Duodenal mucosa (tissue), 2 donors: Measurements from ENCODE around the gene RIN2.

ENCODE experiments used
- H3K27ac ChIP-seq: one replicate; pipeline ENCODE4 v1.7.0; 2013; ENCODE audit warnings: low read depth, low read length
- H3K27me3 ChIP-seq, 2 donors: one replicate each; pipeline ENCODE4 v1.7.0; 2013; ENCODE audit warnings: low read length in 2 of 2, control low read depth in 1 of 2; ENCODE audit not compliant: insufficient read depth in 2 of 2, control insufficient read depth in 1 of 2
- H3K36me3 ChIP-seq, 2 donors: one replicate each; pipeline ENCODE4 v1.7.0; 2013; ENCODE audit warnings: low read length in 2 of 2, control low read depth in 1 of 2; ENCODE audit not compliant: insufficient read depth in 2 of 2, control insufficient read depth in 1 of 2
- H3K4me1 ChIP-seq, 2 donors: one replicate each; pipeline ENCODE4 v1.7.0; 2013; ENCODE audit warnings: low read length in 2 of 2, control low read depth in 1 of 2; ENCODE audit not compliant: insufficient read depth in 2 of 2, control insufficient read depth in 1 of 2
- H3K4me3 ChIP-seq, 2 donors: one replicate each; pipeline ENCODE4 v1.7.0; 2013; ENCODE audit warnings: low read length in 2 of 2, low read depth in 1 of 2
- H3K9ac ChIP-seq, 2 donors: one replicate each; pipeline ENCODE4 v1.7.0; 2013; ENCODE audit warnings: low read length in 2 of 2, low read depth in 1 of 2
- H3K9me3 ChIP-seq, 2 donors: one replicate each; pipeline ENCODE4 v1.7.0; 2013; ENCODE audit warnings: low read length in 2 of 2, control low read depth in 1 of 2; ENCODE audit not compliant: control insufficient read depth in 1 of 2

RIN2 gene

DNA sequence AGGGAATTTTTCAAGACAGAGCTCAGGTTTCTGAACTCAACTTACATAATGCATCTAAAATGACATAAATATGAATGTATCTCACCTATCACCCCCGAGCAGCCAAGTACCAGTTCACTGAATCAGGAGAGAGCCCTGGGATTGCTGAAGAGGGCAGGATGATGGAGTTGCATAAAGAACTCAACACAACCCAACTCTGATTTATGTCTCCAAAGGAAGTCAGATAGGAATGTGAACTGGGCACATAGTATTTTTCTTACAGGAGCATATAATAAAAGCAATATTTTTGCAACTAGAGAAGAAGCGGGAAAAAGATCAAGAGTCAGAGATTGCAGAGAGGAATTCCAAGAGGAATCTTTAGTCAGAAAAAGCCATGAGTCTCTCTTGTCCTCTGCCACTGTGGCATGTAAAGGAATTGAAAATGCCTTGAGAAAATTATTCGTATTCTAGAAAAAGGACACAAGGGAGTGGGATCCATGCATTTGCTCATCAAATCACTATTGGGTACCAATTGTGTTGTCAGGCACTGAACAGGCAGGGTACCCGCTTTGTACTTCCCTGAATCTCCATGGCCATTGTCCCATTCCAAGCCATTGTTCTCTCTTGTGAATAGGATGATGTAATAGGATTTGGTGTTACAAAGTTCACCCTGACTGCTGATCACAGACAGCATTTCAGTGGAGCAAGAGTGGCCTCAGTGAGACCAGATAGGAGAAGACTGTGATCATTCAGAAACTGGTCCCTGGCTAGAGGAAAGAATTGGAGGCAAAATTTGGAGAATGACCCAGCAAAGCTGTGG, 16.3 kb downstream of the RIN2 start:
- no peaks in the 10 kb centered on the region for H3K9me3 ChIP-seq
- H3K4me1 ChIP-seq = peaks cover 11 to 18% of the 10 kb centered on the region in 2 donors
- H3K36me3 ChIP-seq = peaks cover 0 to 7% of the 10 kb centered on the region in 2 donors
- no peak overlapping the region for H3K9ac ChIP-seq
- H3K4me3 ChIP-seq = no peak overlapping the region
- H3K27ac ChIP-seq = no peak overlapping the region
- no peaks in the 10 kb centered on the region for H3K27me3 ChIP-seq

DNA sequence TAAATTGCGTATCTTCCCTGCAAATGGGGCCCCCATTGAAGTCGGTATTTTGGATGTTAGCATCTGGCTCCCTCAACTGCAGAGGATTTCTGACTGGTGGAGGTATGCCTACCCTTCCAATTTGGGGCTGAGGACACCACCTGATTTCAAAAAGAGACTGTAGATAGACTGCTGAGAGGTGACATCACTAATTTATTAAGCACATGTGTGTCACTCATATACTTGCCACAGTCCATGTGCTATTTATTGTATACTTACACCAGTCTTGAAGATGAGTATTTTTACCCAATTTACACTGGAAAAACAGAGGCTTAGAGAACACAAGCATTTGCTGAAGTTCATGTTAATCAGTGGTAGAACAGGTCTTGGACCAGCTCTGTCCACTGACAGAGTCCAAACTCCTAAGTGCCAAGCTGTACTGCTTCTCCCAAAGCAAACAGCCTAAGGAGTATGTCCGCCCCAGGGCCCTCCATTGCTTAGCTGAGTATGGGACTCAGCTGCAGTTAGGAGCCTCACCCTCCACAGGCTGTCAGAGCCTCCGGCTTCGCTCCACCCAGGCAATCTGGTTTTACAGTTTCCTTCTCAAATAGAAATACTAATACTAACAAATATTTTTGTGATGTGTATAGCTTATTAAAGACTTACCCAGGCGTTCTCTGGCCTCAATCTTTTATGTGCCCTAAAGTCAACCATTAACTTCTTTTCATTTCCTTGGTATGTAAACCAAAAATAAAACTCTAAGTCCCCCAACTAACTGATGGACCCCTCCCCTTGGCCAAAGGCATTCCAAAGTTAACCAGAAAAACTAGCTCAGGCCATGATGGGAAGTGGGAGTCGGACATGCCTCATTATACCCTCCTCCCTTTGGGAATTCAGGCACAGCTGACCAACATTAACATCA, 17.5 kb downstream of the RIN2 start:
- H3K9me3 ChIP-seq = no peaks in the 10 kb centered on the region
- H3K36me3 ChIP-seq = peaks cover 0 to 4% of the 10 kb centered on the region in 2 donors
- peaks cover 11 to 18% of the 10 kb centered on the region in 2 donors for H3K4me1 ChIP-seq
- no peak overlapping the region for H3K4me3 ChIP-seq
- H3K27me3 ChIP-seq = no peaks in the 10 kb centered on the region
- no peak overlapping the region for H3K9ac ChIP-seq
- H3K27ac ChIP-seq = no peak overlapping the region

DNA sequence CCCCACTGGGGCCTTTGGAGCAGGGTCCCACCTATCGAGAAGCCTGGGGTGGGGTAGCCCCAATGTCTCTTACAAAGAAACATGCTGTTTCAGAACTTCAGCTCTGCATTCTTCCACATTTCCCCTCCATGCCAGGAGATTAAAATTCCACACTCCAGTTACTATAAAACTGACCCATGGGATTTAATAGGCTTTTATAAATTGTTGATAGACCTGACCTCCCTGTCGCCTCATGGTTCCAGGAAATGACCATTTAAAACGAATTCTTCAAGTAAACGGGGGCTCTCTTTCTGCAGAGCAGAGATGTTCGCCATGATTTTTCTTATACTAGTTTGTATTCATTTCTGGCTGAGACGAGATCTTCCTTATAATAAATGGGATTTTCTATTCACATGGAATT, 19.3 kb downstream of the RIN2 start:
- Histone ChIP-seq H3K27me3 (no peaks in the 10 kb centered on the region), H3K4me3 (no peak overlapping the region), H3K4me1 (peaks cover 11 to 18% of the 10 kb centered on the region in 2 donors), H3K27ac (no peak overlapping the region), H3K9me3 (no peaks in the 10 kb centered on the region), H3K36me3 (no peaks in the 10 kb centered on the region), H3K9ac (no peak overlapping the region)

- Histone ChIP-seq H3K9ac (no peak overlapping the region), H3K36me3 (no peaks in the 10 kb centered on the region), H3K9me3 (no peaks in the 10 kb centered on the region), H3K4me1 (peaks cover 11 to 18% of the 10 kb centered on the region in 2 donors), H3K27ac (no peak overlapping the region), H3K4me3 (no peak overlapping the region), H3K27me3 (no peaks in the 10 kb centered on the region)
Observed at GRCh38 chr20:19777981-19778380, 19.9 kb downstream of the RIN2 start.

GRCh38 chr20:19778404-19778803, 20.3 kb downstream of the RIN2 start:
- no peak overlapping the region for H3K27ac ChIP-seq
- peaks cover 11 to 18% of the 10 kb centered on the region in 2 donors for H3K4me1 ChIP-seq
- H3K4me3 ChIP-seq = no peak overlapping the region
- H3K9ac ChIP-seq = no peak overlapping the region
- no peaks in the 10 kb centered on the region for H3K27me3 ChIP-seq
- no peaks in the 10 kb centered on the region for H3K9me3 ChIP-seq
- H3K36me3 ChIP-seq = no peaks in the 10 kb centered on the region

DNA sequence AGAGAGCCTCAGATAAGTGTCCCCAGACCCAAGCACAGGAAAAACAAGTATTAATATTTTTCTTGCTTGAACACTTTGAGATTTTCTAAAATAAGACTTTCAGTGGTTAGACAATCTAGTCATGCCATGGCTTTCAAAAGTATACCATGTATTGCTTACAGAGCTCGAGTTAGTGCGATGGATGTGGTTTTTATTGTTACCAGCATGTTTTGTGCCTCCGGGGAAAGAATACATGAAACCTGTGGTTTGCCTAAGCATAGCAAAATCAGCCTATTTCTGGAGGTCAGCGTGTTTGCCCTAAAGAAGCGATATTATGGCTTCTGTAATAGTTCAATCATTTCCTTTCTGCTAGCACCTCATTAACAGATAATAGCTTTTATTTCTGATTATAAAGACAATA, 21.6 kb downstream of the RIN2 start:
- Histone ChIP-seq H3K4me3 (no peak overlapping the region), H3K9ac (no peak overlapping the region), H3K27ac (no peak overlapping the region), H3K36me3 (no peaks in the 10 kb centered on the region), H3K4me1 (peaks cover 14 to 21% of the 10 kb centered on the region in 2 donors), H3K9me3 (no peaks in the 10 kb centered on the region), H3K27me3 (no peaks in the 10 kb centered on the region)

DNA sequence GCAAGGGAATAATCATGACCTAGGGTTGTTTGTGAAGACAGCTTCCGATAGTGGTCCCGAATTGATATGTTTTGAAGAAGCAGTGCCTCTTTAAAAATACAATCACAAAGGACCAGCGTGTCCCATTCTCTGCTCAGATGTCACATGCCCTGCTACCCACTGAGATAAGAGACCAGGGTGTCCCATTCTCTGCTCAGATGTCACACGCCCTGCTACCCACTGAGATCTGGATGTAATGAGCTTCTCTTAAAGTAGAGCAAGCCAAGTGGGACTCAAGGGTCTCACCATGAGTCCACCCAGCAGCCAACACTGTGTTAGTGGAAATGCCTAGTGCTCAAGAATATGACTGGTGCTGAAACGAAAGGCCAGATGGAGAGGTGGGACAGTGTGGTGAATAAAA, 22.2 kb downstream of the RIN2 start:
- H3K36me3 ChIP-seq = no peaks in the 10 kb centered on the region
- no peak overlapping the region for H3K27ac ChIP-seq
- H3K9ac ChIP-seq = no peak overlapping the region
- no peak overlapping the region for H3K4me3 ChIP-seq
- H3K27me3 ChIP-seq = no peaks in the 10 kb centered on the region
- peaks cover 19 to 20% of the 10 kb centered on the region in 2 donors for H3K4me1 ChIP-seq
- H3K9me3 ChIP-seq = no peaks in the 10 kb centered on the region

DNA sequence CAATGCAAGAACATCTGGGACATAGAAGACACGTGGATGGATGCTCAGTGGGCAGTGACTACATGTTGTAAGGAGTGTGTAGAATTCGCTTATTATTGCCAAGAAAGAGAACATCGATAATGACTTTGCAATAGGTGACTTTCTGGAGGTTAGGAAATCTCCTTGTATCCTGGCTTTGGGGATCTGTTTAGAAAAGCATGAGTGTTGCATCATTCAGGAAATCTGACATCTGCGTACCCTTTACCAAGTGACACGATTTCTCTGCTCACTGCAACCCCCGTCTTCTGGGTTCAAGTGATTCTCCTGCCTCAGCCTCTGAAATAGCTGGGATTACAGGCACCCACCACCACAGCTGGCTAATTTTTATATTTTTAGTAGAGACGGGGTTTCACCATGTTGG, 23.2 kb downstream of the RIN2 start:
- no peaks in the 10 kb centered on the region for H3K9me3 ChIP-seq
- no peak overlapping the region for H3K27ac ChIP-seq
- H3K27me3 ChIP-seq = no peaks in the 10 kb centered on the region
- no peak overlapping the region for H3K9ac ChIP-seq
- H3K4me3 ChIP-seq = no peak overlapping the region
- H3K4me1 ChIP-seq = peaks cover 20 to 21% of the 10 kb centered on the region in 2 donors
- no peaks in the 10 kb centered on the region for H3K36me3 ChIP-seq

DNA sequence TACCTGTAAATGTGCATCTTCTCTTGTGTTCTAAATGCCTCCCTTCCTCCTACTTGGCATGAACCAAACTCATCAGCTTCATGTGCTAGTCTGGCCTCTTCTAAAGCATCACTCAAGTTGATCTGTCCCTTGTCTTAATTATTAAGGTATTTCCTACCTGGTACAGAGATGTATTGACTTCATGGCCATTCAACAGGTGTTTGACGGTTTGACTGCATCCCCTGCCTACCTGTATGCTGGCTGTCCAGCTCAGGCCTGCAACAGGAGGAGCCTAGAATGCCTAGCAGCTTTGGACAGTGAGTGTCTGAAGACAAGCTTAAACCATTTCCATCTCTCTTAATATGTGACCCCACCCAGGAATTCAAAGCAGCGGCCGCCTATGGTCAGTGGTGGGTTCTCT, 24.6 kb downstream of the RIN2 start:
- H3K4me1 ChIP-seq = peaks cover 13 to 14% of the 10 kb centered on the region in 2 donors
- no peak overlapping the region for H3K9ac ChIP-seq
- H3K4me3 ChIP-seq = no peak overlapping the region
- no peaks in the 10 kb centered on the region for H3K27me3 ChIP-seq
- H3K27ac ChIP-seq = no peak overlapping the region
- H3K36me3 ChIP-seq = no peaks in the 10 kb centered on the region
- no peaks in the 10 kb centered on the region for H3K9me3 ChIP-seq

GRCh38 chr20:19783966-19784401, 25.9 kb downstream of the RIN2 start:
- Histone ChIP-seq H3K27ac (no peak overlapping the region), H3K9me3 (no peaks in the 10 kb centered on the region), H3K4me3 (no peak overlapping the region), H3K27me3 (no peaks in the 10 kb centered on the region), H3K9ac (no peak overlapping the region), H3K4me1 (peaks cover 10 to 14% of the 10 kb centered on the region in 2 donors), H3K36me3 (no peaks in the 10 kb centered on the region)
